Stimulated activated CD4-positive, alpha-beta T cell treated with anti-CD3 and anti-CD28 coated beads, Interleukin-1b, Interleukin-23, amount 100 ng/mL, for 1 hour (primary cell): ENCODE measurements around the gene HHIP.

Source experiments
- DNase-seq, 2 donors: peaks; one replicate each; pipeline ENCODE4 v3.0.0-alpha.2; 2020; ENCODE audit warnings: low read depth in 2 of 2

The HHIP gene

GRCh38 chr4:144645631-144646522 lies at the start of gene HHIP:
Gene HHIP, plus strand, starts transcription at chr4:144646156. Its CDS starts 520 bp downstream, at chr4:144646676.
- DNase-seq, result no peak

DNA sequence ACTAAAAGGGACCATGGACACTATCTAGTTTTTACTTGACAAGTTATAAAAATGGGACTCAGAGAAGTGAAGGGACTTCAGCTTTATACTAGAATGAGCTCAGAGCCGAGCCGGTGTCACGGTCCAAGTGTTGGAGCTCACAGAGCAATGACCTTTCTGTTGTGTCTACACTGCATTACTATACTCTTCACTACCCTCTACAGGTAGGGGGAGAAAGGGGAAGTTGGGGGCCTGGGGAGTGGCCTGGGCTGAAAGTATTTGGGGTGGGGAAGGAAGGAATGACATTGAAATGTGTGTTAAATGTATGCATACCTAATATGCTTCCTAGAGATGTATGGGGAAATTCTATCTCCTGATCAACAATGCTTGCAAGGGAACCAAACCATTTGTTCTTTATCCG lies 48.8 kb upstream of the HHIP start:
- DNase-seq, result no peak

DNA sequence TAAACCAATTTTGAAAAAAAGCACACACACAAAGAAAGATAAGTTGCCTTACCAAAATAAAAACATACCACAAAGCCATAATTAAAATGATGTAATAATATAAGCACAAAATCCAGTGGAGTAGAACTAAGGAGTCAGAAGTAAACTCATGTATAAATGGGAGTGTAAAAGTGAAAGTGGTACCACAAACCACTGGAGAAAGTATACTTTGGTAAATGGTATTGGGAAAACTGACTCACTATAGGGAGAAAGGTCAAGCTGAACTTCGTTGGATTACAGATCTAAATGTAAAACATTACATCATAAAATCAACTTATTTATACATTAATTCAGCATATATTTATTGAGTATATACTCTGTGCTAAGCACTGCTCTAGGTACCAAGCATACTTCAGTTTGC lies 46.3 kb upstream of the HHIP start:
- no peak for DNase-seq

DNA sequence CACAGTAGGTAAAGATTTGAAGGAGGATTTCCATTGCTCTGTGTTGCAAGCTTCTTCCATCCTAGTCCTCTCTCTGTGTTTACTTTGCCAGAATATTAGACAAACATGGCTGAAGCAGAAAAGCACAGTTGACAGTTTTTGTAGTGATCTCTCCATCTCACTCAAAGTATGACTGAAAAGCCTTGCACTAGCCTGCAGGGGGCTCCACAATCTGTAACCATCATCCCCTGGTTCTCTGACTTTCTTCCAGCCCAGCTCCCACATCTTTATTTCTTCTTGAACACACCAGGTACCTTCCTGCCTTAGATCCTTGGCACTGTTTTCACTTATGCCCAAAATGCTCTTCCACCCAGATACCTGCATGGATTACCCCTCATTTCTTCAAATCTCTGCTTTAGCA lies 34.1 kb upstream of the HHIP start:
- DNase-seq, result no peak

GRCh38 chr4:144614850-144615585 lies 30.9 kb upstream of the HHIP start:
- DNase-seq, result no peak

- DNase-seq, result no peak
These were observed 24.3 kb upstream of the HHIP start for GRCh38 chr4:144621681-144622080.

- DNase-seq, result no peak
These were observed 18.3 kb upstream of the HHIP start for GRCh38 chr4:144627663-144628076.

GRCh38 chr4:144633215-144633614 lies 12.7 kb upstream of the HHIP start:
- DNase-seq, result no peak

DNA sequence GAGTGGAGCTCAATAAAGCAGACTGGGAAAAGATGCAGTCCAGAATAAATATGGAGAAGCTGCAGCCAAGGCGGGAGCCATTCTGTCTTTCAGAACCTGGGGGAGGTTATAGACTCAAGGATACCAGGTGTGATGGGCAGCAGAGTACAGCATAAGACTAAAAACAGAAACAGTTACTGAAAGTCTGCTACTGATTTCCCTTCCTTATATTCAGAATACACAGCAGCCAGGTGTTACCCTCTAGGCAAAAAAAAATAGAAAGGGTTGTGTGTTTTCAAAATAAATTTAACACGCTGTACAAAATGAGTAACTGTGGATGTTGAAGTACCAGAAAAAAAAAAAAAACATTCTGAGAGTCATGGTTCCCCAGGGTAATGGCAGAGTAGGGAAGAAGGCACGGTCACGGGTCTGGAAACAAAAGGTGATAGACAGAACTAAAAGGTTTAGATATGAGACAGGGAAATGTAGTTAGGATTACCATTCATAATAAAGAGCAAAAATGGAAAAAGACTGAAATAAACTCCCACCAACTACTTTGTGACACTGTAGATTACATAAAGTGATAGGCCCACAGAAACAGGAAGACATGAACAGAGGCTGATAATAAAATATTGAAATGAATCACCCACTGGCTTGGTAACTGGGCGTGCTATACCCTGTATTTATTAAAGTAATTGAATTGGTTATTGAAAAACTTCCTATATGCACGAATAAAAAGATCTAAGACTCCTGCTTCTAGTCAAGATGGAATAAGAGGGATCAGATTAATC lies 10.8 kb upstream of the HHIP start:
- DNase-seq, result no peak

- no peak for DNase-seq
These were observed 1.4 kb upstream of the HHIP start for GRCh38 chr4:144644368-144645101.

DNA sequence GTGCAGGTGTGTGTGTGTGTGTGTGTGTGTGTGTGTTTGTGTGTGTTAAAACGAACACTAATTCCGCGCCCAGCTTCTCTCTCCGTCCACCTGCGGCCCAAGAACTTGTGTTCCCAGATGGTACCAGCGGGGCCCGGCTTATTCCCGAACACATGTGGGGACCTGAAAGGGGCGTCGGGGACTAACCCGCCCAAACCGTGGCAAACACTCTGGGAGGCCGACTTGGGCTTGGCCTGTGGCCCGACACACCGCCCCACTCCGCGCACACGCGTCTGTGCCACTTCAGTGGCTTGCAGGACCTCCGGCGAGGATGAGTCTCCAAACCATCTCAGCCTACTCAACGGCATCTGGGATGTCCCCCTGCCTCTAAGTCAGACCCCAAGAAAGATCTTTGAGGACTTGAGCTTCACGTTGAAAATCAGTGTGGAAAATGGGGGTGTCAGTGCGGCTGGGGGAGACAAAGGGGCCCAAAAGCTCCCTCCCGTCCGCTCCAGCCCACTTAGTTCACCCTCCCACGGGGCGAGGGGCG lies 790 bp upstream of the HHIP start:
- DNase-seq, result no peak

- DNase-seq, result no peak
These were observed 653 bp downstream of the HHIP start for GRCh38 chr4:144646523-144647094.

DNA sequence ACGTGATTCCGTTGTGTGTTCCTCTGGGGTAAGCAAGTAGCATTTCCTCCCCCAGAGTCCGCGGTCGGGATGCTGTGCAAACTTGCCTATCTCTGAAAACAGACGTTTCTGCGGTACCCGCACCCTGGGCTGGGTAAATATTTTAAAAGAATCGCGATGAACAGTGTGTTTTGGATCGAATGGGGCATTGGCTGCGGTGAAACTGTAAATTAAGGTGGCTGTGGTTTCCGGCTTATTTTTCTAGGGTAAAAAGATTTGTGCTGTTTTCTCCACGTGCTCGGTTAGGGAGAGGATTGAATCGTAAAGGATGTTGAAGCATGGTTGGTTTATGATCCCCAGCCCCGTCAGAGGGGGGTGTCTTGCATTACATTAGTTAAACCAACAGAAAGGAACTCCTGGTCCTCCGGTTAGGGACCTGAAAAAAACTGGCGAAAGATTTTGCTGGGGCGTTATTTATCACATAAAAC lies 1.2 kb downstream of the HHIP start:
- DNase-seq, result no peak

DNA sequence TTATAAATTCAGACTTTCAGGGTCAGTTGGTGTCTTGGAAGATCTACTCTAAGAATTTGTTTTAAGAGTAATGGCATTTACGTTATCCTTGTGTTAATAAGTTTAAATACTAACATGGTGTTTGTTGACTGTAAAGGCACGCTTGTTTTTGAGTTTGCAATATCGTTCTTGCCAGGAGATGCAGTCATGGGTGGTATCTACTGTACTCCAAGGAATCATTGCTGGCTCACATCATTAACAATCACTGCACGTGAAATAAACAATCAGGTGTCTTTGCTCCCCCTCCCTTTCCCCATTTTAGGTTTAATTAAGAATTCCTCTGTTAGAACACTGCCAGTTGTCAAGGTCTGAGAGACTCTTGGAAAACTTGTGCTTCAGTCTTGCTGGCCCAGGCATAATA lies 1.6 kb downstream of the HHIP start:
- no peak for DNase-seq

DNA sequence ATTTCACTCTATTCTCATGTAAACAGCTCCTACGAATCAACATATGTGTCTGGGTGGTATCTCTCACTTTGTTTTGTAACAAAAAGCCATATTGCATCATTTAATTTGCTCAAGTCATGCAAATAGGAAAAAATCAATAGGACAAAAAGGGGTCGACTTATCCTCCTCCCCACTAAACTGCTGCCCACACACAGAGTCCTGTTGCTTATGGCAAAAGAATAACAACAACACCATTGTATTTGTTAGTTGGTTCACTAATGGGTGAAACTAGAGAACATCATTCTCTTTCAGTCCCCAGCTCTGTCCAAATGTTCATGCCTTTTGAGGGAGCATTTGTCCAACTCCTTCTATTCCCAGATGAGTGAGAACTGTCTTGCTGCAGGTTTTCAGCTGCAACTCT lies 2.1 kb downstream of the HHIP start:
- no peak for DNase-seq

DNA sequence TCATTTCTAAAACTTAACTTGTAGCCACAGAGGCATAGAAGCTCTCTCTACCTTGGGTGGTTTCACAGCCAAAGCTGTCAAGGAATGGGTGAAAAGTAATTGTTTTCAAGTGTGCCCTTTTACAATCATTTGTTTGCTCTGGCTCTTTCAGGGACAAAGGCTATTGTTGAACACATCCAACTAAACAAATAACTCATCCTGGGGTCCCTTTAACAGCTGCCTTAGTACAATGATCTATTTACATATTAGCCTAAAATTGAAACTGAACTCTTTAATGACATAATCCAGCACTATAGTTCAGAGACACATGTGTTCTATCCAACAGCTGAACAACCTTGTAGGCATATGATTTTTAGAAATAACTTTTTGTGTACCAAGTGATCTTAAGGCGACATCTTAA lies 3.7 kb downstream of the HHIP start:
- no peak for DNase-seq

DNA sequence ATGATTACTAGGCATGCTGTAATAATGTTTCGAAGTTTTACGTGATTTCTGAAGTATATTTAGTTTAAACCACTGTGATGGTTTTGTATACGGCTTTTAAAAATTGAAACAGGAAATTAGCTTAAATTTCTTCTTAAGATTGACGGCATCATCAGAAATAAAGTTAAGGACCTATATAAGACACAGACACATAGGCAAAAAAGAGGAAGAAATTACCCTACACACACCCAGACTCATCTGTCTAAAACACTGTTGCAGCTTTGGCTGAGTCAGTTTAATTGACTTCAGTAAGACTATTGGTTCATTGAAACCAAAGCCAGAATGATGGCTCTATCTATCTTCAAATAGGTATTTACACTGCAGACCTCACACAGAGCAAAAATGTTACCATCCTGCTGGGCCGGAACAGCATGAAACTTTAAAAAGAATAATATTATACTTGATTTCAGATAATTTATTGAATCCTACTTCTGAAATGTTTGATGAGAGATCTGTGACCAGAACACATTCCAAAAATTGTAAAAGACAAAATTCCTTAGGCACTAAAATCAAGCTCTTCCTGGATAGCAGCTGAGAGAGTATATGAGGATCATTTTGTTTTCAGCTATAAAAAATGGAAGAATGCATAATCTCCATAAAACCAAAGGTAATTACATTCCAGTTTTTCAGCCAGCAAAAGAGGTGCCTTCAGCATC lies 4.5 kb downstream of the HHIP start:
- no peak for DNase-seq

DNA sequence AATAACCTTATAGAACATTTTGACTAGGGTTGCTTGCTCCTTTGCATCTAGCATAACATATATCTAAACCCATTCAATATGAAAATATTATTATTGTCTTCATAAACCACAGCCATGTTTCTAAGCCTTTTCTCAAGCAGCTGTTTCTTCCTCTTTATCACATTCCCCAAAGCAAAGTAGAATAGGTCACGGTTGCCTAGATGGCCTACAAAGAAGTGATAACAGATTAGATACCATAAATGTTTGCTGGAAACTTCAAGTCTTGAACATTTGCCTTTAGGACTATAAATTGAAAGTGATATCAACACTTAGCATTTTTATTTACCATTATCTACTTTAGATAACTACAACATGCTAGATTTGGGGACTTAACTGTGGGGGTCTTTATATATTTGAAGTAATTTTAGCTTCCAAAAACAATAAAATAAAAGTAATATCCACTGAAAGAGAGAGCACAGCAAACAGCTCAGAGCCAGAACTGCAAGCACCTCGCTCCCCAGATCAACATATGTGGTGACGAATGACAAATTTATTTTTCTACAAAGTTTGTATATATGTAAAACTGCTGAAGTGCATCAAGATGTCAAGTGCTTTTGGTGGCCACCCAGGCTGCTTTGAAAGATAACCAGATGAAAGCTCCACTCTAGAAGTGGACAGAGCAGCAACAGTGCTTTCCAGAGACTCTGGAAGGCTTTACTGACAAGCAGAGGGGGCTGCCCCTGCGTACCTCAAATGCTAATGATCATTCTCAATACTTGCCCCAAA lies 8.0 kb downstream of the HHIP start:
- no peak for DNase-seq

DNA sequence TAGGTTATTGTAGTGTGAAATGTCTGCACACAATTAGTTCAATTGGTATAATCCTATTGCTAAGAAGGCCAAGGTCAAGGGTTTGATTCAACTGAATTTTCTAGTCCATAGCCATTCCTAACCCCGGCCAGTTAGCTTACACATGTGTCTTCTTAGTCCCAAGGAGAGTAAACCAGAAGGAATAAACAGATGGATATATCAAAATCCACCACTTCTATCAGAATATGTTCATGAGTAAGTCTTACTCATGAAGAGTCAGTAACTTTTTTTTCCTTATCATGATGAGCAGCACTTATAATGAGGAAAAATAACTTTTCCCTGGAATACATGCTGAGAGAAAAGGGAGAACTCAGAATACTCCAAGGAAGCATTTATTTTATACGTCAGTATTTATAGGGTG lies 9.5 kb downstream of the HHIP start:
- no peak for DNase-seq

DNA sequence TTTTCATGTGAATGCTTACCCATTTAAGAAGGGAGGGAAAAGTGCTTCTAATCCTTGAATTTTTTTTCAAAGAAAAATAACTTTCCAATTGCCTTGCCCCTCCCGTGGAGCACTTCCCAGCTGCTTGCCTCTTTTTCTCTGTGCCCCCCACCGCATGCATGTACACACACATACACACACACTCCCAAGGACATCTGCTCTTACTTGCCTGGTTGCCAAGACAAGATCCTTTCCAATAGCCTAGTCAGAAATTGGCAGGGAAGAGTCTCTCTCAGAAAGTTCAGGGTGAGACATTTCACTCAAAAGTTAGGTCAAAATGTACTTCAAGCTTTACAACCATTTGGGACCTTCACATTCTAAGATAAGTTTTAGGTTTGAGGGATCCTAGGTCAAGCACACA lies 10.9 kb downstream of the HHIP start:
- no peak for DNase-seq
